ENCODE data around the gene KRT15.

DNA sequence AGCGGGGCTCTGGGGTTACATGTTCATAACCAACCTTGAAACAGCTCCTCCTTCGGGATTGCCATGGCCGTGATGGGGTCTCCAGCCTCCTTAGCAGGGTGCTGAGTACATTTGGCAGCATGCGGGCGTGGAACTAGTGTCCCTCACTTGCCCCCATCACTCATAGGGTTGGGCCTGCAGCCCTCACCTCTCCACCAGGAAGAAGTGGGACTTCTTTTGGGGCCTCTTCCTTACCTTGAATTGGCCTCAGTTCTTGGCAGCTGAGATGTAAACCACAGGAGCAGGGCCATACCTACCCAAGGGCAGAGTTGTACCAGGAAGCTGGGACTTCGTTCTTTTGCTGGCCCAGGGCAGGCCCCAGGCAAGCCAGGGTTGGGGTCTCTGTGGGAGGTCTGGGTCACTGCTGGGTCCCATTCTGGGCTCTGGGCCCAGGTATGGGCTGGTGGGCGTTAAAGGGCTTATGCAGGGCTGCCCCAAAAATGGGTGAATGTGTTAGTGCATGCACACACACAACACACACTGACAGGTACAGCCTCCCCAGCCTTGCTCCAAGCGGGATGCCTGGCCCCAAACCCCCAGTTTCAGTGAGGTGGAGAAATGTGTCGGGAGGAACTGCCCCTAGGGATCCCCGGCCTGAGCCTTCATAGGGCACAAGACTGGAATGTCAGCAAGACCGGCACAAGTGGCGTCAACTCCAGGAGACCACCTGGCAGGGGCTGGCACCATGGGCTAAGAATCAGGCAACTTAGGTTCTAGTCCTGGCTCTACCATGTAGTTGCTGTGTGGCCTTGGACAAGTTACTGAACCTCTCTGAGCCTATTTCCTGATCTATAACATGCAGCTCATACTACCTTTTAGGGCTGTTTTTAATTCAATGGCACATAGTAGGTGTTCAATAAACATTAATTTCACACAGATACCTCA lies 3.9 kb upstream of the KRT15 start:
- TF ChIP-seq NBN (IDR thresholded peaks at IDR 0.05; ENCODE audit: low read depth) (no peak), MAFF (IDR thresholded peaks at IDR 0.05; ENCODE audit: low read length) (no peak), CTCF (IDR thresholded peaks at IDR 0.05 in 2 of 3, conservative IDR thresholded peaks at IDR 0.05 in 1 of 3; ENCODE audit: insufficient read depth in 2 of 3, low read depth in 1 of 3, low read length in 3 of 3) (no peak), NFE2L1 (tag; IDR thresholded peaks at IDR 0.05; ENCODE audit: borderline replicate concordance, low read depth) (no peak), SMARCC2 (IDR thresholded peaks at IDR 0.05; ENCODE audit: low read depth) (no peak), ZNF174 (CRISPR knock-in tag; IDR thresholded peaks at IDR 0.05) (no peak), MAX (CRISPR knock-in tag; IDR thresholded peaks at IDR 0.05) (no peak), ZNF121 (CRISPR knock-in tag; conservative IDR thresholded peaks at IDR 0.05) (no peak), ZBTB8A (IDR thresholded peaks at IDR 0.05; ENCODE audit: partially characterized antibody) (no peak), ETV1 (tag; conservative IDR thresholded peaks at IDR 0.05; ENCODE audit: low read depth) (no peak)
- TF ChIP-seq, protein P1, sequence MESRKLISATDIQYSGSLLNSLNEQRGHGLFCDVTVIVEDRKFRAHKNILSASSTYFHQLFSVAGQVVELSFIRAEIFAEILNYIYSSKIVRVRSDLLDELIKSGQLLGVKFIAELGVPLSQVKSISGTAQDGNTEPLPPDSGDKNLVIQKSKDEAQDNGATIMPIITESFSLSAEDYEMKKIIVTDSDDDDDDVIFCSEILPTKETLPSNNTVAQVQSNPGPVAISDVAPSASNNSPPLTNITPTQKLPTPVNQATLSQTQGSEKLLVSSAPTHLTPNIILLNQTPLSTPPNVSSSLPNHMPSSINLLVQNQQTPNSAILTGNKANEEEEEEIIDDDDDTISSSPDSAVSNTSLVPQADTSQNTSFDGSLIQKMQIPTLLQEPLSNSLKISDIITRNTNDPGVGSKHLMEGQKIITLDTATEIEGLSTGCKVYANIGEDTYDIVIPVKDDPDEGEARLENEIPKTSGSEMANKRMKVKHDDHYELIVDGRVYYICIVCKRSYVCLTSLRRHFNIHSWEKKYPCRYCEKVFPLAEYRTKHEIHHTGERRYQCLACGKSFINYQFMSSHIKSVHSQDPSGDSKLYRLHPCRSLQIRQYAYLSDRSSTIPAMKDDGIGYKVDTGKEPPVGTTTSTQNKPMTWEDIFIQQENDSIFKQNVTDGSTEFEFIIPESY (CRISPR knock-in tag; IDR thresholded peaks at IDR 0.05), result no peak
